Islet of Langerhans (tissue), 1 donor: ENCODE data around the gene RGMB.

Experiments
- FAIRE-seq: peaks from one replicate; lab custom pipeline; 2011; peaks lifted over from hg19 to GRCh38; lab: Jason Lieb, UNC

Gene RGMB

GRCh38 chr5:98785244-98785643, 11.8 kb downstream of the RGMB start:
- FAIRE-seq = no peak

- no peak for FAIRE-seq
Measured at GRCh38 chr5:98786191-98786853, 12.9 kb downstream of the RGMB start.

- FAIRE-seq = no peak
Measured at GRCh38 chr5:98787131-98787719, 13.8 kb downstream of the RGMB start.

- FAIRE-seq = no peak
Measured at GRCh38 chr5:98789029-98789428, 15.6 kb downstream of the RGMB start.

- FAIRE-seq = no peak
Measured at GRCh38 chr5:98791001-98791519, 17.6 kb downstream of the RGMB start.

DNA sequence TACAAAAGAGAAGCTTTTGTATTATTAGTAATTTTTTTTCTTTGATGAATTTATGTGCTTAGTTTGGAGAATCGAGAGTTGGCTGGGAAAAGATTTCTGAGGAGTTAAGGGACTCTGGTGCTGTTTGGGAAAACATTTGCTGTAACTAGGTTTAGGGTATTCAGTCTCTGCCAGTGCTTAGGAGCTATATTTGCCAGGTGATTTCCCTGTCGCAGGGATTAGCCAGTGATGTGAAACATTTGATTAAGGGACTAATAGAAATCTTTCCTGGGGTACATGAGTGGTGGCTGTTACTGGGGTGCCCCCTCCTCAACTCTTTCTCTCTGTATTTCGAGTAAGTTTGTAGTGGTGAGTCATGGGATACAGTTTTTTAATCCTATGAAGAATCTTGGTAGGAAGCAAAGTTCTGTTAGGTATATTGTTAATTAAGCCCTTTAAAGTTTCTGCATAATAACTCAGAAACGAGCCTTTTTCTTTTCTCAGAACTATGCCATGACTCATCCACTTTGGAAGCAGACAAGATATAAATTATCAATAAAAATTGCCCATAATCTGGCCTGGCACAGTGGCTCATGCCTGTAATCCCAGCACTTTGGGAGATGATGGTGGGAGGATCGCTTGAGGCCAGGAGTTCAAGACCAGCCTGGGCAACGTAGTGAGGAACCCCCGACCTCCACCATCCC, 18.6 kb downstream of the RGMB start:
- FAIRE-seq = no peak

GRCh38 chr5:98793223-98793622, 19.8 kb downstream of the RGMB start:
- FAIRE-seq = no peak

DNA sequence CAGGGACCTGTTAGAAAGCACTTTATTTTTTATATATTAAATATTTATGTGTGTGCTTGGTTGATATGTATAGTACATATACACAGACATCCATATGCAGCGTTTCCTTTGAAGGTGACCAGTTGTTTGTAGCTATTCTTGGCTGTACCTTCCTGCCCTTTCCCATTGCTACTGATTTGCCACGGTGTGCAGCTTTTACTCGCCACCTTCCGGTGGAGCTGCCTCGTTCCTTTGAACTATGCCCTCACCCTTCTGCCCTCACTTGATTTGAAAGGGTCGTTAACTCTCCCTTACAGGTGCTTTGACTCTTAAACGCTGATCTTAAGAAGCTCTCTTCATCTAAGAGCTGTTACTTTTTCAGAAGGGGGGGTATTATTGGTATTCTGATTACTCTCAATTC, 20.5 kb downstream of the RGMB start:
- no peak for FAIRE-seq

GRCh38 chr5:98794414-98795080, 21.1 kb downstream of the RGMB start:
- FAIRE-seq = no peak

GRCh38 chr5:98795243-98795642, 21.8 kb downstream of the RGMB start:
- no peak for FAIRE-seq

DNA sequence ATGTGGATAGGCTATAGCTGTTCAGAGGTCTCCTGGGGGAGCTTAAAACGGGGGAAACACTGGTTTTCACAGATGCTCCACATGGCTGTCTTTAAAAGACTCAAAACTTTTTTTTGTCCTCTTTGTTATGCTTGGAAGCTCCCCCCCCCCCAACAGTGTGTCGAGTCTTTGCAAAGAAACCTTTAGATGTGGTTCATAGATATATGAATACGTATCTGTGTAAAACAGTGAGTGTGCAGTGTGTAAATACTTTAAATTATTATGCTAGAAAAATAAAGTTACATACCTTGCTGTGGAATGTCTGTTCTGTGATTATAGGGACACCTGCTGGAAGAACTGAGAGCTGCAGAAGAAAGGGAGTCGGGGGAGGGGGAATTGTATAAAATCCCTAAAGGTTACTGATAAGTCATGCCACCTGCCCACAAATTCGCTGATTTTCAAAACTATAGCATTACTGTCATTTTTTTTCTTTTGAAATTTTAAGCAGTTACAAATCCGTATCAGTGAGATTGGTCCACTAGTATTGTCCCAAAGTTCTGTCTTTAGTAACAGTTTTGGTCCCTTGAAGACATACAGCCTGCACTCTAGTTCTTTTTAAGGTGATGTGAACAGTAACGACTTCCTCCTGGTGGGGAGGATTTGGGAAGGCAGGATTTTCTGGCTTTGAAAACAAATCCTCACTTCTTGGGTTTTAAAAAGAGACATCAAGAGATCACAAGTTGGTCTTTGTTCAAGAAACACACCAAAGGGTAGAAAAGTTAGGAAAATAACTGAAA, 22.9 kb downstream of the RGMB start:
- peak; percentile 78 for FAIRE-seq

- FAIRE-seq = no peak
Measured at GRCh38 chr5:98798371-98798770, 24.9 kb downstream of the RGMB start.

GRCh38 chr5:98798847-98799246, 25.4 kb downstream of the RGMB start:
- FAIRE-seq = no peak

GRCh38 chr5:98804066-98804465, 30.6 kb downstream of the RGMB start:
- no peak for FAIRE-seq

DNA sequence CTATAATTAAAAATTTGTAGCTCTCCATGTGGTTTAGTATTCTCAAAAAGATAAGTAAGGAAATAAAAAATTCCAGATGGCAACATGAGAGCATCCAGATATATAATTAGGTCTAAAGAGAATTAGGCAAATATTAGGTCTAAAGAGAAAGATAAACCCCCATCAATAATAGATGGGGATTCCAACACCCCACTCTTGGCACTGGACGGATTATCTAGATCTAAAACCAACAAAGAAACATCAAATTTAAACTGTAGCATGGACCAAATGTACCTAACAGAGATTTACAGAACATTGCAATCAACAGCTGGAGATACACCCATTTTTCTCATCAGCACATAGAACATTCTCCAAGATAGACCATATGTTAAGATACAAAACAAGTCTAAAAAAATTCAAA, 31.6 kb downstream of the RGMB start:
- FAIRE-seq = no peak

DNA sequence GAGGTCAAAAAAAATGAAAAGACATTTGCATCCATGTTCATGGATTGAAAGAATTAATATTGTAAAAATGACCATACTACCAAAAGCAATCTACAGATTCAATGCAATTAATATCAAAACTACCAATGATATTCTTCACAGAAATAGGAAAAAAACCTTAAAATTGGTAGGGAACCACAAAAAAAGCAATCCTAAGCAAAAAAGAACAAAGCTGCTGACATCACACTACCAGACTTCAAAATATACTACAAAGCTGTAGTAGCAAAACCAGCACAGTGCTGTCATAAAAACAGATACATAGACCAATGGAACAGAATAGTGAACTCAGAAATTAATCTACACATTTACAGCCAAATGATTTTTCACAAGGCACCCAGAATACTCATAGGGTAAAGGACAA, 34.3 kb downstream of the RGMB start:
- no peak for FAIRE-seq

GRCh38 chr5:98810206-98810605, 36.7 kb downstream of the RGMB start:
- no peak for FAIRE-seq

- no peak for FAIRE-seq
Measured at GRCh38 chr5:98813755-98814154, 40.3 kb downstream of the RGMB start.

DNA sequence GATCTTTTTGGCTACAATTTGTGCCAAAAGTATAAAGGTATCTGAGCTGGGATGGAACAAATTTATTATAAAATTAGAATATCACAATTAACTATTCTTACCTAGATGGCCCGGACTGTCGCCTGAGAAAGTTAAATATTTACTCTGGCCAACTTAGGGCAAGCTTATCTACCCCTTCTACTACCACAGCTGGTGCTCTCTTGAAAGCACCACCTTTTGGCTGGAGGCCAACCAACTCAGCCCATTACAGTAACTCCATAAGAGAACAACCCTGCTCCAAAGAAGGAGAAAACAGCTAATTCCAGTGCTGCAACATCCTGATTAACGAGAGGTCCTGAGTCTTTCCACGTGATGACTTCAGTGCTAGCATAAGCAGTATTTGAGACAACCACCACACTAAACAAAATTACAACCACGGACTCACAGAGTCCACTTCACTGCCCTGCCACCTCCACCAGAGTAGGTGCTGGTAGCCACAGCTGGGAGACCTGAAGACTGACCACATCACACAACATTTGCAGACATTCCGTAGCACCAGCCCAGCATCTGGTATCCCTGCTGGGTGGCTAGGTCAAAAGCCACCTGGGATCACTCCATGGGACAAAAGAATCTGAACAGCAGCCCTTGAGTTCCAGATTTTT, 43.2 kb downstream of the RGMB start:
- no peak for FAIRE-seq

GRCh38 chr5:98825582-98826375, 52.3 kb downstream of the RGMB start:
- FAIRE-seq = no peak

GRCh38 chr5:98827161-98827560, 53.7 kb downstream of the RGMB start:
- FAIRE-seq = peak; percentile 100
